Left forelimb (tissue), 1 donor: ENCODE measurements around the gene GALNT16.

Experiments
- DNase-seq: peaks from one replicate; pipeline ENCODE4 v3.0.0-alpha.2; 2018; ENCODE audit warnings: low spot score

GALNT16 gene

DNA sequence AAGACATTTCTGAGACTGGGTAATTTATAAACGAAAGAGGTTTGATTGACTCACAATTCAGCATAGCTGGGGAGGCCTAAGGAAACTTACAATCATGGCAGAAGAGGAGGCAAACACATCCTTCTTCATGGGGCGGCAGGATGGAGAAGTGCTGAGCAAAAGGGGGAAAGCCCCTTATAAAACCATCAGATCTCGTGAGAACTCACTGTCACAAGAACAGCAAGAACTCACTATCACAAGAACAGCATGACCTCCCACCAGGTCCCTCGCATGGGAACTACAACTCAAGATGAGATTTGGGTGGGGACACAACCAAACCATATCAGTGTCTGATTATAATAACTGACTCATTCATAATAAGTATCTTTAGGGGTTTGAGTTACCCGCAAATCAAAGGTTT lies 144.9 kb downstream of the GALNT16 start:
- no peak for DNase-seq

DNA sequence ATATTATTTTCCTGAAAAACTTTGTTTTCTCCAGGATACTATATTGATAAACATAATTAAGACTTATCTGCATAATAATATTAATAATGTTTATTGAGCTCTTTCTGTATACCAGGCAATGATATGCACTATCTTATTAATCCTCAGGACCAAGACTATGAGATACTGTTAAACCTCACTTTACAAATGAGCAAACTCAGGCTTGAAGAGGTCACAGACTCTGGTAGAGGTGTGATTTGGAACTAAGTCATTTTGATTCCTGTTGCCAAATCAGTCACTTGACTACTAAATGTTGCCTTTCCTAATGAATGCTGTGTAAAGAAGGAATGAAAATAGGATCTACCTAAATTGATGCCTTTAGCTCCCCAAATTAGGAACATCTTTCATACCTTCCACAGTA lies 145.8 kb downstream of the GALNT16 start:
- no peak for DNase-seq
